EH (cell line): Measurements from ENCODE around the gene VWA1.
"Not testable (repeated sequence)": the region's sequence is repeated elsewhere in the genome, so short reads cannot be mapped to it uniquely, and the experiment has no call there.

Experiments
- DNase-seq: peaks from one replicate; pipeline ENCODE4 v3.0.0-alpha.2; 2015; ENCODE audit warnings: low read depth

The VWA1 gene

DNA sequence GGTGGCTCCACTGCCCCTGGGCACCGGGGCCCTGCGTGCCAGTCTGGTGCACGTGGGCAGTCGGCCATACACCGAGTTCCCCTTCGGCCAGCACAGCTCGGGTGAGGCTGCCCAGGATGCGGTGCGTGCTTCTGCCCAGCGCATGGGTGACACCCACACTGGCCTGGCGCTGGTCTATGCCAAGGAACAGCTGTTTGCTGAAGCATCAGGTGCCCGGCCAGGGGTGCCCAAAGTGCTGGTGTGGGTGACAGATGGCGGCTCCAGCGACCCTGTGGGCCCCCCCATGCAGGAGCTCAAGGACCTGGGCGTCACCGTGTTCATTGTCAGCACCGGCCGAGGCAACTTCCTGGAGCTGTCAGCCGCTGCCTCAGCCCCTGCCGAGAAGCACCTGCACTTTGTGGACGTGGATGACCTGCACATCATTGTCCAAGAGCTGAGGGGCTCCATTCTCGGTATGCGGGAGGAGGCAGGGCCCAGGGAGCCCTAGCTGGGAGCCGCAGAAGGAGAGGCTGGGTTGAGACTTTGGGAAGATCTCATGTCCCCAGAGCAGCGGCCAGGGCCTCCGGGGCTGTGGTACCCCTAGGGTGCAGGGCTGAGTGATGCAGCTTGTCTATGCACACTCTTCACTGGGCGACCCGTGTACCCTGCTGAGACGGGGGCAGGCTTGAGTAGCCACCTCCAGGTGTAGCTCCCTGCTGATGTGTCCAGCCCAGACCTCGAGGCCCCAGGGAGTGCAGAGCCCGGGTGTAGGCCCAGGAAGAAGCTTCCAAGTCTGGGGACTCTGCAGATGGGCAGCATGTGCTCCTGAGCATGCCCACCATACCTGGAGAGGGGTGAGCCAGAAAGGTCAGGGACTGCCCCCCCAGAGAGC lies 1.8 kb downstream of the VWA1 start:
- DNase-seq = no peak

DNA sequence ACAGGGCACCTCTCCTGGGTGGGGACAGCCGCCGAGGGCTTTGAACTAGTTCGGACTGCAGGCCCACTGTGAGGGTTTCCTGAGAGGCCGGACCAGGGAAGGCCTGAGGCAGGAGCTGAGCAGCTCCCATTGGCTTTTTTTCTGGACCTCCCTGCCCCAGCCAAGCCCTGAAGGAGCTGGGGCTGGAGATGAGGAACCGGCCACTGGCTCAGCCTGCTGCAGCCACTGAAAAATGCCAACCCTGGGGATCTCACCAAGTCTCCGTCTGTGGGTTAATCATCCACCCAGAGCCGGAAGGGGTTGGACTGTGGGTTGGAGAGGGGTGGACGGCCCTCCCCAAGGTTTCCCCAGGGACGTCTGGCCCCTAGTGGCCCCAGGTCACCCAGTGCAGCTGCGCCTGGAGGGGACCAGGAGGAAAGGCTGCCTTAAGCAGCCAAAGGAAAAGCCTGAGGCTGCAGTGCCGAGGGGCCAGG lies 2.5 kb downstream of the VWA1 start:
- DNase-seq = peak; percentile 52

DNA sequence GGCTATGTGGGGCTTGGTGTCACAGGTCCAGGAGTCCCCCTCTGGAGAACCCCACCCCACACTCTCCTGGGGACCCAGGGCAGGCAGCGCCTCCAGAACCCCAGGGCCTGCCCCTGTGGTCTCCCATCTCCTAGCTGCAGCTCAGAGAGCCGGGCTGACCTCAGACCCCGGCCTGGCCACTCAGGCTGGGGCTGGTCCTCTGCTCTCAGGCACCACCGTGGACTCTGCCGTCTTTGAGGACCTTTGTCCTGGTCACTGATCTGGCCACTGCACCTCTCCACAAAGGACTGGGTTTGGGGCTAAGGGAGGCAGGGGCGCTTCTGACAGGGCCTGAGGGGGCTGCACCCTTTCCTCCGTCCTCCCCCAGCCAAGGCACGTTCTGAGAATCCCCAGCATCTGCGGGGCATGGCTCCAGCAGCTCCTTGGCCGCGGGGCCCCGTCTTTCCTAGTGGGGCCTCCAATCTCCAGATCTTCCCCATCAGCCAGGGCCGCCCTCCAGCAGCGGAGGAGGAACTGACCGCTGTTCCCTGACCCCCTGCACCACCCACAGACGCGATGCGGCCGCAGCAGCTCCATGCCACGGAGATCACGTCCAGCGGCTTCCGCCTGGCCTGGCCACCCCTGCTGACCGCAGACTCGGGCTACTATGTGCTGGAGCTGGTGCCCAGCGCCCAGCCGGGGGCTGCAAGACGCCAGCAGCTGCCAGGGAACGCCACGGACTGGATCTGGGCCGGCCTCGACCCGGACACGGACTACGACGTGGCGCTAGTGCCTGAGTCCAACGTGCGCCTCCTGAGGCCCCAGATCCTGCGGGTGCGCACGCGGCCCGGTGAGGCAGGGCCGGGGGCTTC lies 3.3 kb downstream of the VWA1 start:
- DNase-seq = no peak

DNA sequence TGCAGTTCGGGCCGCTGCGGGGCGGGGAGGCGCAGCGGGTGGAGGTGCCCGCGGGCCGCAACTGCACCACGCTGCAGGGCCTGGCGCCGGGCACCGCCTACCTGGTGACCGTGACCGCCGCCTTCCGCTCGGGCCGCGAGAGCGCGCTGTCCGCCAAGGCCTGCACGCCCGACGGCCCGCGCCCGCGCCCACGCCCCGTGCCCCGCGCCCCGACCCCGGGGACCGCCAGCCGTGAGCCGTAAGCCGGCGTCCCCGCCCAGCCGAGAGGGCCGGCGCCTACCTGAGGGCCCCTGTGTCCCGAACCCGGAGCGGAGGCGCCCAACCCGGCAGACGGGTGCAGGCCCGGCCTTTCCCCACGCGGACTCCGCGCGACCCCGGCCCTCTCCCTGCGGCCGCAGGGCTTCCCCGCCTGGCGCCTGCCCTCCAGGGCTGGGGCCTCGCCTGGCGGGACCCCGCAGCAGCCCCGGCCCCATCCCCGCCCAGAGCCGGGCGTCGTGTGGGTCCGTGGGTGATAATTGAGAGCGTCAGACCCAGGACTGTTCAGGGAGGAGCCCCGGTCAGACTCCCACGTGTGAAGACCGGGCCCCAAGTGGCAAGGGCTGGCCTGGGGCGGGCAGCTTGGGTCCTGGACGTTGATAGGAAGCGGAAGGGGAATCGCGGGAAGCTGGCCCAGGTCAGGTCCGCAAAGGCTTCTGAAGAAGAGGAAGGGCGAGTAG lies 4.2 kb downstream of the VWA1 start:
- no peak for DNase-seq

DNA sequence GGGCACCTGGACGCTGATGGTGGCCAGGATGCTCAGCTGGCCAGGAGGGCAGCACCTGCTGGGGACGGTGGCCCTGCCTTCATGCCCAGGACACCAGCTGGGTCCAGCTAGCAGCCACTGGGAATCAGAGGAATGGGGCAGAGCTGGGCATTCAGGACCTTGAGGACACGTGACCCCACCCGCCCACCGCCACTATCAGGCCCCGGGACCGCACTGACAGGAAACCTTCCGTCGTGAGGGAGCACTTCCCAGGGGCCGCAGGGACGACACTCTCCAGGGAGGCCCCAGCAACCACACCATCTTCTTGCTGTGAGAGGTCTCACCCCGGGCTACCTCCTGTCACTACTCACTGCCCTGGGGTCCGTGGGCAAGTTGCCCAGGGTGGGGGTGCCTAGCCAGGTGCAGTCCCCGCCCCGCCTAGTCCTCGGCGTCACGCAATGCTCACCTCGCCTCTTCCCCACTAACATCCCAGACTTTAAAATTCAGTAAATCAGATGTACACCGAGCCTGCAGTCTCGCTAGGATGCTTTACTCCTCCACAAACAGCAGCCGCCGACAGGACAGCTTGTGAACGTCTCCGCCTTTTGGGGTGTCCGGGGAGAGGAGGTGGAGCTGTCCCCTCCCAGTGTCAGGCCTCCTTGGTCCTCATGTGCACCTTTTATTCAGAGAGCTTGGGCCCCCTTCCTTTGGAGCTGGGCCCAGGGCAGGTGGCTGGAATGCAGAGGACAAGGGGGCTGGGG lies 4.9 kb downstream of the VWA1 start:
- no peak for DNase-seq

DNA sequence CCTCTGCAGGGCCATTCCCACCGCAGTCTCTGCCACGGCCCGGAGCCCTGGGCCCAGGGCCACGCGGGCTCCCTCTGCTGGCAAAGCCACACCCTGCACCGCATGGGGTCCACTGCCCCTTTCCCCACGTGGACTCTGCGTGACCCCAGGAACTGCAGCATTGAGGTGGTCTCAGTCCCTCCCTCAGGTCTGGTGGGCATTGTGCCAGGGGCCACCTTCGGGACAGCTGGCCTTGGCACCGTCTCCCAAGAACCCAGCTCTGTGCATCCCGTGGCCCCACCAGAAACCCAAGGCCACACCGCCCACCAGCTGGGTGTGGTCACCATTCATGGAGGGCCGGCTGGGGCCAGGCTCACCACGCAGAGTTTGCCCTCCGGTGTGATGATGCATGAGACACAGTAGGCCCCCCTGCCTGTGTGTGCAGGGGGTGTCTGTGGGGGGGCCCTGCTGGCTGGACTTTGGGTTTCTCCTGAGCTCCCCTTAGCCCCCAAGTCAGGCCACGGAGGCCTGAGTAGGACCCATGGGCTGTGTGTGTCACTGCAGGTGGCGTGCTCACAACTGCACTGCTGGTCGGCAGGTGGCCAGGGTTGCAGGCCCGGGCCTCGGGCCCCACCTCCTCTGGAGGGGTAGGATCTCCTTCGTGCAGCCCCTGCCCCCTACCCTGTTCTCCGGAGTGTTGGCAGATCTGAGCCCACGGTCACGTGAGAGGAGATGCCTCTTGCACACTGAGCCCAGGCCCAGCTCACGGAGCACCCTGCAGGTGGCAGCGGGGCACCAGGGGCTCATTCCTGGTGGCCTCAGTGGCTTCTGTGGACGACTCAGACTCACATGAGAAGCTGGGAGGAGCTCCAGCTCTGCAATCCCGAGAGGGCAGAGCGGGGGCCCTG lies 5.8 kb downstream of the VWA1 start:
- DNase-seq = peak; percentile 41

DNA sequence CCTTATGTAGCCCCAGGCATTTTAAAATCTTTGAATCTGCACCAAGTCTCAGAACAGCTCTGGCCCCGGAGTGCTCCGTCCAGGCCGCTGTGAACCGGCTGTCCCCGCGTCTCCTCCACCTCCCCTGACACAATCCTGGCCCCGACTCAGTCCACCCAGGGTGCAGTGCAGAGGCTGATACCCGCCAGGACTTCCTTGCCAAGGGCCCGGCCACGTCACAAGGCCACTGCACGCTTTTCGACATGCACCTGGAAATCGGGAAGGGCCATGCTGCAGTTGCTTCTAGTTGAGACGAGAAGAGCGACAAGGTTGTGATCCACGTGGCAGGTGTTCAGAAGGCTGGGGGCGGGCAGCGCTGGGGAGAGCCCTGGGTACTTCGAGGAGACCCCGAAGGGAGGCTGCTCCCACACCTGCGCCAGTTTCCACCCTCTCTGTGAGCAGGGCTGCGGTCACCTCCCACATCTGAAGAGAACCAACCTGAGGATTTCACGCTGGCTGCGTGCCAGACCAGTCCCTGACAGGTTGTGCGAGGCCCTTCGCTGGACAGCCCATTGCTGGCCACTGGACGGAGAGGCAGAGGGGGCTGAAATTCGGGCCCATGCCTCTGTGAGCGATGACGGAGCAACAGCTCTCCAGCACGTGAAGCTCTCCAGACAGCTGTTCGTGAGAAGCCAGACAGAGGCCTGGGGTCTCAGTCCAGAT lies 6.7 kb downstream of the VWA1 start:
- no peak for DNase-seq

DNA sequence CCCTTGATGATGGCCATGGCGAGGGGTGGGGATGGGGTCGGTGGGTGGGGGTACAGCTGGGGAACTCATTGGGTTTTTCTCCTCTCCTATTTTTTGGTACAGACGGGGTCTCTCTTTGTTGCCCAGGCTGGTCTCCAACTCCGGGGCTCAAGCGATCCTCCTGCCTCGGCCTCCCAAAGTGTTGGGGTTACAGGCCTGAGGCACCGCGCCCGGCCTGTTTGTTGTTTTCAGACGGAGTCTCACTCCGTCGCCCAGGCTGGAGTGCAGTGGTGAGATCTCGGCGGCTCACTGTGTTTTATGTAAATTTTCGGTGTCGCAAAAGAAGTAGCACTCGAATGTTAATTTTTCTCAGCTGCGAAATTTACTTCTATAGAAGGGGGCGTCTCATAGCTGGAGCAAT lies 11.1 kb downstream of the VWA1 start:
- DNase-seq = not testable (repeated sequence)

DNA sequence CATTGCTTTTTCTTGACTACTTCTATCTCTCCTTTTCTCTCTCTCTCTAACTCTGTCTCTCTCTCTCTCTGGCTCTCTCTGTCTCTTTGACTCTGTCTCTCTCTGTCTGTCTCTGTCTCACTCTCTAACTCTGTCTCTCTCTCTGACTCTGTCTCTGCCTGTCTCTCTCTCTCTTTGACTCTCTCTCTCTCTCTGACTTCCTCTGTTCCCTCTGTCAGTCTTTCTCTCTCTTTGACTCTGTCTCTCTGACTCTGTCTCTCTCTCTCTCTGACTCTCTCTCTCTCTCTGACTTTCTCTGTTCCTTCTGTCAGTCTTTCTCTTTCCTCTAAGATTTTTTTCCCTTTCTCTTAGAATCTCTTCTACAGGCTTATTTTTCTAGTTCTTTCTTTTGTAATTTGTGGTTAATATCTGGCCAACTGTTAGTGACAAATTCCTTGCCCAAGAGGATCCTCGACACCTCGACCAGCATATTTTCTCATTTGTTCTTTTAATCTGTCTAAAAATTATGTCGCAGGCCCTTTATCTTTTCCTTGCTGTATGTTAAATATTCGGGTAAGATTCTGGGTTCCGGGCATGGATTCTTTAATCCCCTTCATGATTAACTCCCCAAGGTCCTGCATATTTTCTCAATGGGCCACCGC lies 13.7 kb downstream of the VWA1 start, which contains the start of gene ATAD3C:
Gene ATAD3C (plus strand): TSS at position 591 of the 641 bp plus-strand sequence. CDS start 995 bp downstream, outside the sequence.
- no peak for DNase-seq

DNA sequence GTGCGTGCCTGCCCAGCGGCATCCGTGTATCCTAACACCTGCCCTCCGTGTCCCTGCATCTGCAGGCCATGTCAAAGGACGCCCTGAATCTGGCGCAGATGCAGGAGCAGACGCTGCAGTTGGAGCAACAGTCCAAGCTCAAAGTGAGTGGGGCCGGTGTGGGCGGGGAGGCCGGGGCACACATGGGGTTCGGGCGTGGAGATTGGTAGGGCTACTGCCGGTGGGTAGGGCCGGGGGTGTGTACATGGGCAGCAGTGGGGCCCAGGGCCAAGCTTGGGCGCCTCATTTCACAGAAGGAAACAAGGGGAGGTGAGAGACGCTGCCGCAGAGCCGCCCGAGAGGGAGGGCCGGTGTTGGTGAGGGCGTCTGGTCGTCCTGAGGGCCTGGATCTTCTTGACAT lies 15.1 kb downstream of the VWA1 start:
- not testable (repeated sequence) for DNase-seq

DNA sequence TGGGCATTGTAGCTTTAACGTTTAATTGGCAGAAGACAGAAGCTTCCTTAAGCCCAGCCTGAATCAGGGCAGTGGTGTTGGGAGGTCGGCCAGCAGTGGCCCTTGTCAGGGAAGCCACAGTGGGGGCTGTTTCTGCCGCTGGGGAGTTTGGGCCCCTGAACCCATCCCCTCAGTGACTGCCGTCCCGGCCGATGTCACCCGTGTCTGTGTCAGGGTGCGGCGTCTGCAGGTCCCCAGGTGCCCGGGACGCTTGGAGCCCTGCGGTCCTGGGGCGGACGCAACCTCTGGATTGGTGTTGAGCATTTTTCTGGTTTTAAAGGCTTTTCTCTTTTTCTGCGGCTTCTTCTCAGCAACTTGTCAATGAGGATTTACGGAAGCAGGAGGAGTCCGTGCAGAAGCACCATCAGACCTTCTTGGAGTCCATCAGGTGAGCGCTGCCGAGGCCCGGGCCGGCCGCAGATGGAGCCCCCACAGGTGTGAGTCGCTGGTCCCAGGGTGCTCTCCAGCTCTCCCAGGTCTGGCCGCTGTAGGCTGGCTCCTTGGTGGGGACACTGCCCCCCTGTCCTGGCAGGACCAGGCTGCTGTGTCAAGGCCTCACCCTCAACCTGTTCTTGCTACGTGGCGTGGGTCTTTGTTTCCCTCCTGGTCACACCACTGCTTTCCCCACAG lies 16.3 kb downstream of the VWA1 start:
- no peak for DNase-seq

DNA sequence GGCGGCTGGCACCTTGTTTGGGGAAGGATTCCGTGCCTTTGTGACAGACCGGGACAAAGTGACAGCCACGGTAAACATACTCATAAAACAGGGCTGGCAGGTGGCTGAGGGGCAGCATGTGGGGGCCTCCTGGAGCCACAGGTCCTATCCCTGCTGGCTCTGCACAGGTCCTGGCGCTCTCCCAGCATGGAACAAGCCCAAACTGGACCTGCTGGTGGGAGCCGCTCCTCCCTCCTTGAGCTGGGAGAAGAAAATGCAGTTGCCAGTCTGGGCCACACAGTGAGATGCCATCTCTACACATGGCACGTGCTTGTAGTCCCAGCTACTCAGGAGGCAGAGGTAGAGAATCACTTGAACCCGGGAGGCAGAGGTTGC lies 16.9 kb downstream of the VWA1 start:
- DNase-seq = not testable (repeated sequence)

DNA sequence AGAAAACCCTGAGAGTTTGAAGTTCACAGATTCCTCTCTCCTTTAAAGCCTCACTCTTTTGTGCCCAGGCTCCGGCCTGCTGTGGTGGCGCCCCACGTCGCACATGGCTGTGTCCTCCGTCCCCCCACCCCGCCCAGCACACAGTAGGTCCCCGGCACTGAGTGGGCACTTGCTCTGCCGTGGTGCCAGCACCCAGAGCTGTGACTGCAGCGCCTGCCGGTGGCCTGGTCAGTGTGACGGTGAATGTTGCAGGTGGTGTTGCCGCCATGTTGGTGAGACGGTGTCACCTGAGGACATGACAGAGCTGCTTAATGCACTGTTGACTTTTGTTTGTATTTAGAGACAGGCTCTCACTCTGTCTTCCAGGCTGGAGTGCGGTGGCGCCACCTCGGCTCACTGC lies 17.4 kb downstream of the VWA1 start:
- DNase-seq = no peak

DNA sequence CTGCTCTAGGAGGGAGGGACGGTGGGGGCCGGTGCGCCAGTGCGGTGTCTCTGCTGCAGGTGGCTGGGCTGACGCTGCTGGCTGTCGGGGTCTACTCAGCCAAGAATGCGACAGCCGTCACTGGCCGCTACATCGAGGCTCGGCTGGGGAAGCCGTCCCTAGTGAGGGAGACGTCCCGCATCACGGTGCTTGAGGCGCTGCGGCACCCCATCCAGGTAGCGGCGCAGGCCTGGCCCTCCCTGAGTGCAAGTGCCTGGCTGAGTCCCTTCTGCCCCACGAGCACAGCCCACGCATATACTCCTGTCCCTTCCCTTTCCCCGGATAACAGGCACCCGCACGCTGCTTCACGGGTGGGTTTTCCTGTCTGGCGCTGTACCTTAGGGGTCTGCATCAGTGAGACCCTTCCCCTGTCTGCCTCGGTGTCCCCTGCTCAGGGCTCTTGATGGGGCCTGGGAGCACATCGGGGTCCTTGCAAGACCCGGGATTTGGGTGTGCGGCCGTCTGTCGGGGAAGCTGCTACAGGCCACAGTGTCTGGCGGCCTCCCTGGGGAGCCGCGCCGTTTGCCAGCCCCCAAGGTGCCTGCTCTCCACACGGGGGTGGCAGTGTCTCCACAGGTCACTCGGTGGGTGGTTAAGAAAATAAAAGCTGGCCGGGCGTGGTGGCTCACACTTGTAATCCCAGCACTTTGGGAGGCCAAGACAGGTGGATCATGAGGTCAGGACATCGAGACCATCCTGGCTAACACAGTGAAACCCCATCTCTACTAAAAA lies 19.0 kb downstream of the VWA1 start:
- not testable (repeated sequence) for DNase-seq

DNA sequence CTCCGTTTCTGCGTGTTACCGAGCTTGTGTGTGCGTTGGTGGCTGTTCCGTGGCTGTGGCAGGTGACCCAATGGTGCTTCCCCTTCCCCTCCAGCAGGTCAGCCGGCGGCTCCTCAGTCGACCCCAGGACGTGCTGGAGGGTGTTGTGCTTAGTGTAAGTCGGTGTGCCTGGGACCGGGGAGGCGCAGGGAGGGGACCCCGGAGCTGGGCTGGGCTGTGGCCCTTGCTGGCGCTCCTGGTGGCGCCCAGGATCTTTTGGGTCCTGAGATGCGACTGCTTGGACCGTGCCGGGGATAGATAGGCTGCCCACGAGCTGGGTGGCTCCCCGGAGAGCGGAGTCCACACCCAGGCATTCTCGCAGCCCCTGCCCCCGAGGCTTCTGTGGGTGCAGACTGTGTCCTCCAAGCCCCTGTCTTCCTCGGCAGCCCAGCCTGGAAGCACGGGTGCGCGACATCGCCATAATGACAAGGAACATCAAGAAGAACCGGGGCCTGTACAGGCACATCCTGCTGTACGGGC lies 19.9 kb downstream of the VWA1 start:
- no peak for DNase-seq

DNA sequence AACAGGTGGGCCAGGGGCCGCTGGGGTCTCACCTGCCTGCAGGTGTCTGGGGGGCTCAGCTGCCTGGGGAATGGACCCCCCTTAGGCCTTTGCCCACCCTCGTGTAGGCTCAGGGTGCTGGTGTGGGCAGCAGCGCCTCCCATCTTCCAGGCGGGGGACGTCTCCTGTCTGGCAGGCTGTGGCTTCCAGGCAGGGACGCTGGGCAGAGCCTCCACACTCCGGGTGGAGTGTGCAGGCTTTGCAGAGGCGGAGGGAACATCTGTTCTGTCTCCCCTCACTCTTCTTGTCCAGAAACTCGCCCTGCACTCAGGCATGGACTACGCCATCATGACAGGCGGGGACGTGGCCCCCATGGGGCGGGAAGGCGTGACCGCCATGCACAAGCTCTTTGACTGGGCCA lies 20.4 kb downstream of the VWA1 start:
- DNase-seq = not testable (repeated sequence)

DNA sequence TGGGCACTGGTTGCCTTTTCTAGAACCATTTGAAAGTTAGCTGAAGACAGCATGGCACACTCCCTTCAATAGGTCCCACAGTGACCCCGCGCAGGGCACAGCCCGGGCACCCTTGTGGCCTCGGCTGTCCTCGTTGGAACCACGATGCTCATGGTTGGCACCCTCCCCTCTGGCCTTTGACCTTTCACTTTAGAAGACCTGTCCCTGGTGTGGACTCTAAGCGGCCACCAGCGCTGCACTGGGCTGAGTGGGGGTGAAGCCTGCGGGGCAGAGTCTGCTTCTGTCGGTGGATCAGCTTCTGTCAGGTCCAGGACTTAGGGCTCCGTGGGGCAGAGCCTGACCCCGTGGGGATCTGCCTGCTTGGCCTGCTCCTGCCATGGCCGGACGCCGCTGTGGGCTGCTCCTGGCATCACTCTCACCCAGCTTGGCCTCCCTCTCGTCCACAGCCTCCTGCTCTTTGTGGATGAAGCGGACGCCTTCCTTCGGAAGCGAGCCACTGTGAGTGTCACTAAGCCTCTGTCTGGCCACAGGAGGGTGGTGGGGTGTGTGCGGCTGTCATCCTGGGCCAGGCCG lies 21.3 kb downstream of the VWA1 start:
- DNase-seq = not testable (repeated sequence)
